ENCODE data around the gene ASTN2.

GRCh38 chr9:116576386-116576785, 838.5 kb downstream of the ASTN2 start:
- no peak for TF ChIP-seq CTCF (IDR thresholded peaks at IDR 0.05; ENCODE audit: low read depth, low read length, missing input control)
- TF ChIP-seq RAD21 (IDR thresholded peaks at IDR 0.05): no peak
- no peak for TF ChIP-seq REST (IDR thresholded peaks at IDR 0.05)
- TF ChIP-seq GABPA (IDR thresholded peaks at IDR 0.05 in 1 of 2, conservative IDR thresholded peaks at IDR 0.05 in 1 of 2): no peak

Data from liver (tissue), 3 donors.